HG03460 (cell line): ENCODE measurements around the gene FLACC1.
"Not testable (repeated sequence)": the region's sequence is repeated elsewhere in the genome, so short reads cannot be mapped to it uniquely, and the experiment has no call there.

Experiments used
- ATAC-seq: cut with Tn5 transposase; IDR thresholded peaks from one replicate; pipeline ENCODE4 v1.9.1; 2021; ENCODE audit not compliant: unreplicated experiment

FLACC1 gene

GRCh38 chr2:201349601-201350000 is 7.5 kb downstream of the FLACC1 start:
- no peak for ATAC-seq

- no peak for ATAC-seq
Observed at GRCh38 chr2:201348758-201349157, 8.4 kb downstream of the FLACC1 start.

GRCh38 chr2:201347138-201347537 is 10.0 kb downstream of the FLACC1 start:
- ATAC-seq = no peak

GRCh38 chr2:201345625-201346213 is 11.4 kb downstream of the FLACC1 start:
- ATAC-seq = no peak

GRCh38 chr2:201344663-201345366 is 12.3 kb downstream of the FLACC1 start:
- peak; percentile 96 for ATAC-seq

GRCh38 chr2:201343559-201343958 is 13.6 kb downstream of the FLACC1 start:
- ATAC-seq = no peak

- ATAC-seq = no peak
Observed at GRCh38 chr2:201342923-201343322, 14.2 kb downstream of the FLACC1 start.

GRCh38 chr2:201329409-201329808 is 27.7 kb downstream of the FLACC1 start:
- ATAC-seq = no peak

- ATAC-seq = no peak
Observed at GRCh38 chr2:201327678-201328077, 29.5 kb downstream of the FLACC1 start.

- no peak for ATAC-seq
Observed at GRCh38 chr2:201322772-201323171, 34.4 kb downstream of the FLACC1 start.

- ATAC-seq = no peak
Observed at GRCh38 chr2:201320701-201321100, 36.4 kb downstream of the FLACC1 start.

- ATAC-seq = no peak
Observed at GRCh38 chr2:201320257-201320656, 36.9 kb downstream of the FLACC1 start.

- no peak for ATAC-seq
Observed at GRCh38 chr2:201319511-201319910, 37.6 kb downstream of the FLACC1 start.

- ATAC-seq = no peak
Observed at GRCh38 chr2:201313362-201313761, 43.8 kb downstream of the FLACC1 start.

- ATAC-seq = no peak
Observed at GRCh38 chr2:201308914-201309313, 48.2 kb downstream of the FLACC1 start.

GRCh38 chr2:201307876-201308275 is 49.3 kb downstream of the FLACC1 start:
- ATAC-seq = no peak

GRCh38 chr2:201299929-201300328 is 57.2 kb downstream of the FLACC1 start:
- not testable (repeated sequence) for ATAC-seq

GRCh38 chr2:201298462-201299052 is 58.6 kb downstream of the FLACC1 start:
- ATAC-seq = no peak

GRCh38 chr2:201290457-201291148 is 66.5 kb downstream of the FLACC1 start:
- ATAC-seq = not testable (repeated sequence)

GRCh38 chr2:201285499-201285898 is 71.6 kb downstream of the FLACC1 start:
- ATAC-seq = no peak

- ATAC-seq = no peak
Observed at GRCh38 chr2:201280191-201281040, 76.7 kb downstream of the FLACC1 start.
